Measurements from ENCODE around the gene FAM241A. TPM values are rescaled to one million over a fixed set of nuclear protein-coding genes. Genes with fewer than 3 reads are reported as not detected.

FAM241A gene
- polyA plus RNA-seq, 2 of the 4 experiments (the other 2 are of a cell fraction) = 0.67 to 2.3 TPM

DNA sequence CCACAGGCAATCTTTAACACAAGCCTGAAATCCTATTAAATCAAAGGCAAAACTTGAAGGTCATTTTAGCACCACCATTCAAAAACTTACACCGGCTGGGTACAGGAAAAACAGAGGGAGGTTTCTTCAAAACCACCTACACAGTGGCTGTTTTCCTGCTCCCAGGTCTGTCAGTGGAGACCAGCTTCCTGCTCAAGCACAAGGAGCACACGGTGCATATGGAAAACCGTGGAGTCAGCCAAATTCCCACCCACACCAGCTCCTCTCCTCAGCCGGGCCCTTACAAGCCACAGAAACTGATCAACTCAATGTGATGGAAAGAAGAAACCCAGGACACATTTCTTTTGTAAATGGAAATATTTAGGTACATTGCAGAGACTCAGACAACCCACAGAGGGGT, 14.3 kb upstream of the FAM241A start:
- no peak for DNase-seq (ENCODE audit: low read depth in 1 of 2, low spot score in 1 of 2)

DNA sequence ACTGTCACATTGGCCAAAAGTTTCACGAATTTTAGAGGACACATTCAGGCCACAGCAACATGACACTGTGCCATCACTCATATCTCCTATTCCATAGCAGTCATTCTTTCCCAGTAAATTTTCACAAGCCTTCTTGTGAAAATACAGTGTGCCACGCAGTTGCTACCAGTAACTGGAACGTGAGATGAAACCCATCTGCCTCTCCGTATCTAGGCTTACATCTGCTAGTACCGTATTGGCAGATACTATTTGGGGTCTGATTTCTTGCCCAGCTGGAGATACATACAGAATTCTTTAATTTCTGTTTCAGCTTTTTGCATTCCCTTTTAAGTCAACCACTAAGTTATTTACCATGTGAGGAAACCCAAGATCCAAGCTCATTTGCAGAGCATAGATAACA, 8.7 kb upstream of the FAM241A start:
- H3K4me2 ChIP-seq = no peak overlapping the region
- CTCF ChIA-PET = interaction anchor here (1.6 kb wide), 1 partner anchor 13 kb away, joined by 3 read pairs; no protein-coding TSS in a partner anchor

More for the DNA sequence above, 14.3 kb upstream of the FAM241A start:
- Histone ChIP-seq H3K9me3 (no peaks in the 10 kb centered on the region), H3K4me1 (0 out of 3 replicates have a peak, but pooled peaks cover 8% of the 10 kb centered on the region), H3K4me3 (no peak overlapping the region), H3K27ac (no peak overlapping the region), H3K4me2 (no peak overlapping the region)
- FAIRE-seq = no peak
- ChIA-PET CTCF (no interaction called here), POLR2A (no interaction called here)
- ATAC-seq = no peak
- no peak for TF ChIP-seq FOSB (CRISPR knock-in tag; IDR thresholded peaks at IDR 0.05)
- no peak for TF ChIP-seq EP300 (IDR thresholded peaks at IDR 0.05)
- TF ChIP-seq MAZ (IDR thresholded peaks at IDR 0.05; ENCODE audit: borderline replicate concordance, low read depth, low read length) = no peak
- no peak for TF ChIP-seq HDAC2 (IDR thresholded peaks at IDR 0.05)
- no peak for TF ChIP-seq CBX8 (IDR thresholded peaks at IDR 0.05)
- TF ChIP-seq GATA3 (IDR thresholded peaks at IDR 0.05; ENCODE audit: borderline replicate concordance) = no peak
- no peak for TF ChIP-seq HOXB5 (CRISPR knock-in tag; IDR thresholded peaks at IDR 0.05)
- no peak for TF ChIP-seq MAFK (IDR thresholded peaks at IDR 0.05; ENCODE audit: partially characterized antibody)
- TF ChIP-seq, protein P1, sequence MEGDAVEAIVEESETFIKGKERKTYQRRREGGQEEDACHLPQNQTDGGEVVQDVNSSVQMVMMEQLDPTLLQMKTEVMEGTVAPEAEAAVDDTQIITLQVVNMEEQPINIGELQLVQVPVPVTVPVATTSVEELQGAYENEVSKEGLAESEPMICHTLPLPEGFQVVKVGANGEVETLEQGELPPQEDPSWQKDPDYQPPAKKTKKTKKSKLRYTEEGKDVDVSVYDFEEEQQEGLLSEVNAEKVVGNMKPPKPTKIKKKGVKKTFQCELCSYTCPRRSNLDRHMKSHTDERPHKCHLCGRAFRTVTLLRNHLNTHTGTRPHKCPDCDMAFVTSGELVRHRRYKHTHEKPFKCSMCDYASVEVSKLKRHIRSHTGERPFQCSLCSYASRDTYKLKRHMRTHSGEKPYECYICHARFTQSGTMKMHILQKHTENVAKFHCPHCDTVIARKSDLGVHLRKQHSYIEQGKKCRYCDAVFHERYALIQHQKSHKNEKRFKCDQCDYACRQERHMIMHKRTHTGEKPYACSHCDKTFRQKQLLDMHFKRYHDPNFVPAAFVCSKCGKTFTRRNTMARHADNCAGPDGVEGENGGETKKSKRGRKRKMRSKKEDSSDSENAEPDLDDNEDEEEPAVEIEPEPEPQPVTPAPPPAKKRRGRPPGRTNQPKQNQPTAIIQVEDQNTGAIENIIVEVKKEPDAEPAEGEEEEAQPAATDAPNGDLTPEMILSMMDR (IDR thresholded peaks at IDR 0.05) = no peak
- TF ChIP-seq ZFP36 (IDR thresholded peaks at IDR 0.05; ENCODE audit: borderline replicate concordance, partially characterized antibody) = no peak
- no peak for TF ChIP-seq JUNB (IDR thresholded peaks at IDR 0.05)
- TF ChIP-seq, protein P2, sequence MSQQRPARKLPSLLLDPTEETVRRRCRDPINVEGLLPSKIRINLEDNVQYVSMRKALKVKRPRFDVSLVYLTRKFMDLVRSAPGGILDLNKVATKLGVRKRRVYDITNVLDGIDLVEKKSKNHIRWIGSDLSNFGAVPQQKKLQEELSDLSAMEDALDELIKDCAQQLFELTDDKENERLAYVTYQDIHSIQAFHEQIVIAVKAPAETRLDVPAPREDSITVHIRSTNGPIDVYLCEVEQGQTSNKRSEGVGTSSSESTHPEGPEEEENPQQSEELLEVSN (IDR thresholded peaks at IDR 0.05; ENCODE audit: borderline replicate concordance, low read depth) = no peak
- TF ChIP-seq RFX5 (IDR thresholded peaks at IDR 0.05) = no peak
- TF ChIP-seq, protein P3, sequence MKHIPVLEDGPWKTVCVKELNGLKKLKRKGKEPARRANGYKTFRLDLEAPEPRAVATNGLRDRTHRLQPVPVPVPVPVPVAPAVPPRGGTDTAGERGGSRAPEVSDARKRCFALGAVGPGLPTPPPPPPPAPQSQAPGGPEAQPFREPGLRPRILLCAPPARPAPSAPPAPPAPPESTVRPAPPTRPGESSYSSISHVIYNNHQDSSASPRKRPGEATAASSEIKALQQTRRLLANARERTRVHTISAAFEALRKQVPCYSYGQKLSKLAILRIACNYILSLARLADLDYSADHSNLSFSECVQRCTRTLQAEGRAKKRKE (CRISPR knock-in tag; IDR thresholded peaks at IDR 0.05; ENCODE audit: low read depth) = no peak
- TF ChIP-seq CHD4 (IDR thresholded peaks at IDR 0.05; ENCODE audit: borderline replicate concordance) = no peak
- TF ChIP-seq HOXB13 (CRISPR knock-in tag; IDR thresholded peaks at IDR 0.05; ENCODE audit: low read depth) = no peak
- TF ChIP-seq, protein P4, sequence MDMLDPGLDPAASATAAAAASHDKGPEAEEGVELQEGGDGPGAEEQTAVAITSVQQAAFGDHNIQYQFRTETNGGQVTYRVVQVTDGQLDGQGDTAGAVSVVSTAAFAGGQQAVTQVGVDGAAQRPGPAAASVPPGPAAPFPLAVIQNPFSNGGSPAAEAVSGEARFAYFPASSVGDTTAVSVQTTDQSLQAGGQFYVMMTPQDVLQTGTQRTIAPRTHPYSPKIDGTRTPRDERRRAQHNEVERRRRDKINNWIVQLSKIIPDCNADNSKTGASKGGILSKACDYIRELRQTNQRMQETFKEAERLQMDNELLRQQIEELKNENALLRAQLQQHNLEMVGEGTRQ (IDR thresholded peaks at IDR 0.05) = no peak
- 77% methylated on average over 4 of the region's 4 CpGs for WGBS (ENCODE audit: missing lambda C conversion rate)

More for the DNA sequence above, 8.7 kb upstream of the FAM241A start:
- no peaks in the 10 kb centered on the region for H3K4me1 ChIP-seq
- 70% methylated on average over 5 of the region's 5 CpGs for WGBS (ENCODE audit: missing lambda C conversion rate)
- FAIRE-seq (no peak), ATAC-seq (no peak), DNase-seq (ENCODE audit: low read depth in 1 of 2, low spot score in 1 of 2) (no peak)
- H3K9me3 ChIP-seq = no peaks in the 10 kb centered on the region
- H3K4me3 ChIP-seq = no peak overlapping the region
- TF ChIP-seq, protein P5, sequence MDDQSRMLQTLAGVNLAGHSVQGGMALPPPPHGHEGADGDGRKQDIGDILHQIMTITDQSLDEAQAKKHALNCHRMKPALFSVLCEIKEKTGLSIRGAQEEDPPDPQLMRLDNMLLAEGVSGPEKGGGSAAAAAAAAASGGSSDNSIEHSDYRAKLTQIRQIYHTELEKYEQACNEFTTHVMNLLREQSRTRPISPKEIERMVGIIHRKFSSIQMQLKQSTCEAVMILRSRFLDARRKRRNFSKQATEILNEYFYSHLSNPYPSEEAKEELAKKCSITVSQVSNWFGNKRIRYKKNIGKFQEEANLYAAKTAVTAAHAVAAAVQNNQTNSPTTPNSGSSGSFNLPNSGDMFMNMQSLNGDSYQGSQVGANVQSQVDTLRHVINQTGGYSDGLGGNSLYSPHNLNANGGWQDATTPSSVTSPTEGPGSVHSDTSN (IDR thresholded peaks at IDR 0.05) = no peak
- no peak for TF ChIP-seq ZSCAN20 (CRISPR knock-in tag; IDR thresholded peaks at IDR 0.05)
- TF ChIP-seq, protein P4 (IDR thresholded peaks at IDR 0.05) = no peak
- TF ChIP-seq, protein P6, sequence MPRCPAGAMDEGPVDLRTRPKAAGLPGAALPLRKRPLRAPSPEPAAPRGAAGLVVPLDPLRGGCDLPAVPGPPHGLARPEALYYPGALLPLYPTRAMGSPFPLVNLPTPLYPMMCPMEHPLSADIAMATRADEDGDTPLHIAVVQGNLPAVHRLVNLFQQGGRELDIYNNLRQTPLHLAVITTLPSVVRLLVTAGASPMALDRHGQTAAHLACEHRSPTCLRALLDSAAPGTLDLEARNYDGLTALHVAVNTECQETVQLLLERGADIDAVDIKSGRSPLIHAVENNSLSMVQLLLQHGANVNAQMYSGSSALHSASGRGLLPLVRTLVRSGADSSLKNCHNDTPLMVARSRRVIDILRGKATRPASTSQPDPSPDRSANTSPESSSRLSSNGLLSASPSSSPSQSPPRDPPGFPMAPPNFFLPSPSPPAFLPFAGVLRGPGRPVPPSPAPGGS (IDR thresholded peaks at IDR 0.05) = no peak
- no peak for TF ChIP-seq EHMT2 (IDR thresholded peaks at IDR 0.05; ENCODE audit: low read depth)
- no peak for TF ChIP-seq EP300 (IDR thresholded peaks at IDR 0.05)
- POLR2A ChIA-PET = no interaction called here
- H3K27ac ChIP-seq = no peak overlapping the region

All from A549 (cell line).